Brain pericyte (primary cell): ENCODE measurements around the gene EFTUD2.
A peak's percentile ranks its signal among the peaks of the same experiment; 100 is the strongest.
"Not testable (repeated sequence)": the region's sequence is repeated elsewhere in the genome, so short reads cannot be mapped to it uniquely, and the experiment has no call there.

Experiments used
- DNase-seq: peaks from one replicate; pipeline ENCODE4 v3.0.0-alpha.2; 2012; ENCODE audit warnings: low read depth, low spot score

The EFTUD2 gene

DNA sequence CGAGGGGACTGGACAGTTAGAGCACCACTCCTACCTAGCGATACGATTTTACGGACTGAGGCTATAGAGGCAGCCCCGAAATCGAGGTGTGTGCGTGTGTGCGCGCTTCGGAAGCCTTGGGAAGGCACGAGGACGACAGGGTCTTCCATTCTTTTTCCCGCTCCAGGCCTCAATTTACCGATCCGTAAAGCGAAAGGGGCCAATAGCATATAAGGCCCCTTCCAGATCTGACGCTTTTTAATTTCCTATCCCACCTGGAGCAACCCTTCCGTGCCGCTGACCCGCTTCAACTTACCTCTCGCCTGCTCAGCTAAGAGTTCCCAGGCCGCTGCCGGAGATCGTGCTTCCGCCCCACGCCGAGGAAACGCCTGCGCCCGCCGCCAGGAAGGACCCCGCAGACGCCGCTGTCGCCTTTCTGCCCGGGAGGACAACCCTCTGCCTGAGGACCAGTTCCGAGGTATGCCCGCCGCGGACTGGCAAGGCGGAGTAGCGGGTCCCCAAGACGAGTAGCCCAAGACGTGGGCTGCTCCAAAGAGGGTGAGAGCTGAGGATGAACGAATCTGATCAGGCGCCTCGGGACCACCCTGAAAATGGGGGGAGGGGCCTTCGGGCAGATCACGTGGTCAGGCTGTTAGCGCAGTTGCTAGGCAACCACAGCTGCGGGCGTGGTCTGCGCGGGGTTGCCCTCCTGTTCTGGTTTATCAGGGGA, at the start of gene EFTUD2:
Gene EFTUD2 (minus strand): TSS at position 372 of the 709 bp plus-strand sequence. CDS start 4,924 bp downstream, outside the sequence.
- peak; percentile 79 for DNase-seq

DNA sequence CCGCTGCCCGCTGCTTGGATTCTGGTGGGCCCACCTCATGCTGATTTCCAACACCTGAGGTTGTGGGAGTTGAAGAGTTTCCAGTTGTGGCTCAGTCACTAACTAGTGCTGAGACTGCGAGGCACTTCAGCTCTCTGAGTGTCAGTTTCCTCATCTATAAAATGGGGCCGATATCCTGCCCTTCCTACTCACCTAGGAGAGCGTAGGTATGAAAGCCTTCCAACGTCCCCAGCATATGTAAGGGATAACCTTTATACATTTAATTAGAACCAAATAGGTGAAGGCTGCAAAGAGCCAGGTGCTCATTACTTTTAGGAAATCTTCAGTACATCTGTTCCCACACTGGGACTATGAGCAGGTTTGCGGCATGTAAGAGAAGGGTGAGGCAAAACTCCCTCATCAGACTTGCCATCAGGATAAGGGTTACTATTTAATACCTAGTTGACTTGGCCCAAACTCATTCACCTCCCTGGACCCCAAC, 49.1 kb upstream of the EFTUD2 start:
- no peak for DNase-seq

DNA sequence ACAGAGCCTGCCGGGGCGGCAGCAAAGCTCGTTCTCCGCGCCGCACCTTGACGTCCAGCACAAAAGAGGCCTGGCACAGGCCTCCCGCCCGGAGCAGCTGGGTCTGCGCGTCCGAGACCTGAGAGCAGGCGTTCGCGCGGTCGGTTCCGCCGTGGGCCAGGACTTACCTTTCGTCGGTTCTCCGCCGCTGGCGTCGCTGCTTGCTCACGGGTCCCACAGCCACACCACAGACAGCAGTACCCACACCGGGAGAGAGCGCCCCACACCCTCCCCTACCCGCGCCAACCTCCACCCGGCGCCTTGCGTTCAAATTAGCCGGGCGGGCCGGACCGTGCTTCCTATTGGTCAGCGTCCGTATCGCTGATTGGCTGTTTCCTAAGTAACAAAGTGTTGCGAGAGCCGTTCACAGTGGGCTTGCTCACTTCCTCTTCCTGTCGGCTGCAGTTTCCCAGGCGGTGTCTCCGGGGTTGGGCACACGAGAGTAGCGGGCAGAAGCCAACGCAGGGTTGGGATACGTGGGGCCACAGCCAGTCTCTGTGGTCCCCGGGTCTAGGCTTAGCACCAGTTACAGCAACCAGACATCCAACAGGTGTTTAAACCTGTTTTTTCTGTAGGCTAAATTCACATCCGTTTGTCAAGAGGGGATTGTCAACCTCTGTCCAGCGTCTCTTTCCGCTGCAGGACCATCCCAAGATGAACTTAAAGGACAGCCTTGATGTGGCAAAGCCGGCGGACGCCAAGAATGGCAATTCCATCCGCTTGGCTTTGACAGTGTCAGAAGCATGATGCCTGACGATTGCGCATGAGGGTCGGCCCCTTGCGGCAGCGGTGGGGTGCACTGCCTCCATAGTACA, 48.4 kb upstream of the EFTUD2 start, which contains the start of gene KIF18B:
Gene KIF18B (minus strand): TSS at position 313 of the 854 bp plus-strand sequence. CDS start 11,429 bp downstream, outside the sequence.
- peak; percentile 67 for DNase-seq

DNA sequence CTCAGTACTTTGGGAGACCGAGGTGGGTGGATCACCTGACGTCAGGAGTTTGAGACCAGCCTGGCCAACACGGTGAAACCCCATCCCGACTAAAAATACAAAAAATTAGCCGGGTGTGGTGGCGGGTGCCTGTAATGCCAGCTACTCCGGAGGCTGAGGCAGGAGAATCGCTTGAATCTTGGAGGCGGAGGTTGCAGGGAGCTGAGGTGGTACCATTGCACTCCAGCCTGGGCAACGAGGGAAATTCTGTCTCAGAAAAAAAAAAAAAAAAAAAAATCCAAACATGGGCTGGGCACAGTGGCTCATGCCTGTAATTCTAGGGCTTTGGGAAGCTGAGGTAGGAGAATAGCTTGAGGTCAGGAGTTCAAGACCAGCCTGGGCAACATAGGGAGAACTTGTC, 46.4 kb upstream of the EFTUD2 start:
- not testable (repeated sequence) for DNase-seq

DNA sequence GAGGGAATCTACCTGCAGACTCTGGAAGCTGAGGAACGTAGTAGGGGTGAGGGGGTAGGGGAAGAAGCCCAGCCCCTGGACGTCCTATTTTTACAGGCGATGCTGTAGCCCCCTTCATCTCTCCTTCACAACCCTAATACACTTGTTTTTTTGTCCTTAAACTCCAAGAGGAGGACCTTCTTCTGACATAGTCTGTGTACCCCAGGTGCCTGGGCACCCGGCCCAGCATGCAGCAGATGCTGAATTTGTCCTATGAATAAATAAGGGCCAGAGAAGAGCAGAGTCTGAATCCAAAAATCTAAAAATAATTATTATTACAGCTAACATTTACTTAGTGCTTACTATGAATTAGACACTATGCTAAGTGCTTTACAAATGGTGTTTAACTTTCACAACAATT, 43.2 kb upstream of the EFTUD2 start:
- DNase-seq = no peak

DNA sequence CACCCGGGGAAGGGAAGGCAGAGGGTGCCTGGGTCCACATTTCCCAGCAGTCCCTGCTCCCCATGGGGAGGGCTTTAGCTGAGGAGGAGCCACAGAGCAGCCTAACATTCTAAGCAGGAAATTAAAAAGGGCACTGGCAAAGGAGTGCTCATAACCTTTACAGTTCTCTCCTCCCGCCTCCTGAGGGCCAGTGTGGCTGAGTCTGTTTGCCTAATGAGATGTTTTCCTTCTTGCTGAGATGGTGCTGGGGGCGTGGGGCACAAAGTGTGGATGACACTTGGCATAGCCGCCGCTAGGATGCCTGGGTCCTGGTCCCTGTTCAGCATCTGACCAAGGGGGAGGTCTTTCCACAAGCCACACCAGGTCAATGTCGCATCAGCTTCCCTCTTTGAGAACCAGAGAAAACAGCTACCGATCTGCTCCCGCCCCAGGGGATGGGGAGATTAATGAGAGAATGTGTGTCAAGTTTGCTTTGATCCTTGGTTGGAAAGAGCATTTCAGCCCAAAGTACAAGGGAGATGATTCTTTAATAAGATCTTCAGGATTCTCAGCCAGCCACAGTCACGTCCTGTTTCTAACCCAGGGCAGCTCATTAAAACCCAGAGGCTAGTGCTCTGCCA, 42.6 kb upstream of the EFTUD2 start:
- DNase-seq = no peak

DNA sequence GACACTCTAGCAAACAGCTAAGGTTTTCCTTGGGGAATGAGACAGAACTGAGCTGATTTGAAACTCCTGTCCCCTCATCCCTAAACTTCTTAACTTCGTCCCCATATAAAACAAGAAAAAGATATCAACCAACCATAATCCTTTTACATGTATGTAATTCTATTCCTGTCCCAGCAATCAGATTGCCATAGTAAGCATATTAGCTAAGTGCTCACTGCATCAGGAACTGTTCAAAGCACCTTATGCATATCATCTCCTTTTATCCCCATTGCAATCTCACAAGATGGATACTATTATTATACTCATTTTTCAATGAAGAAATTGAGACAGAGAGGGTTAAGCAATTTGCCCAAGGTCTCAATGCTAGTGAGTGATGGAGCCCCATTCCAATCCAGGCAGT, 41.5 kb upstream of the EFTUD2 start:
- DNase-seq = no peak

DNA sequence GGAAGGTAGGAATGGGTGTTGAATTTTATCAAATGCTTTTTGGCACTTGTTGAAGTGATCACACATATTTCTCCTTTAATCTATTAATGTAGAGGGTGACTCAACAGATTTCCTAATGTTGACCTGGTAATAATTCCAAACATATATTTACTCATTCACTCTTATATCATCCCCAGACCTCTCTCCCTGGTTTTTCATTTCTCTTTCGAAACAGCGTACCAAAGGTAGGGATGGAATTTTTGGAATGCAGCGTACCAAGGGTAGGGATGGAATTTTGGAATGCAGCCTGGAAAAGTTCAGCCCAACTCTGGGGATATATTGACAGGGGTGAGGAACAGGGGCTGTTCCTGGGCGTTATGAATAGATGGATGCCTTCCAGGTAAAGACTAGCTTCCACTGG, 41.1 kb upstream of the EFTUD2 start:
- no peak for DNase-seq

DNA sequence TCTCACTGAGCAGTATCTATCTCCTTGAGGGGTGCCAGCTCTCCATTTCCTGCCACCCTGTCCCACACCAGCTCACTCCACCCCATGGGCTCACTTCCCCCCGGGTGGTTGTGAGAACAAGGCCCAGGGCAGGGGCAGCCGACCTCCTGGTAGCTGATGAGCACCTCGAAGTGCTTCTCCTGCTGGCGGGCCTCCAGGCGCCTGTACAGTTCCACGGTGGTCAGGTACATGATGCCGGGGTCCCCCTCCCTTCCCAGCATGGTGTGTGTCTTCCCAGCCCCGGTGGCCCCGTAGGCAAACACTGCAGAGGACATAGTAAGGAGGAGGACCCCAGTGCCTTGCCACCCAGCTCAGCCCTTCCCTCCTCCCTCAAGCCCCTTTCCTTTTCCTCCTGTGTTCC, 35.9 kb upstream of the EFTUD2 start:
- no peak for DNase-seq

DNA sequence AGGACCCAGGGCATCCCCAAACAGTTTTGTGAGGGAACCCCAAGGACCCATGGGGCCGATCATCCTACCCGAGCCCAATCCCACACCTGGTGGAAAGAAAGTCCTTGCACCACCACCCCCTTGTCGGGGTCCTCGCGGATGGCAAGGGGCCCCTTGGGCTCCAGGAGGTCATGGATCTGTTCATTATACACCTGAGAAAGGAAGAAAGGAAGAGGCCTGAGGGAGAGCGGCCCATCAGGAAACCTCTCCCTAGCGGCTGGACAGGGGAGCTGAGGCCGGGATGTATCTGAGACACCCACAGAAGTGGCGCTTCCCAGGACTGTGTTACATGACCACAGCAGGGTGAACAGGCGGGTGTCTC, 35.5 kb upstream of the EFTUD2 start:
- no peak for DNase-seq

DNA sequence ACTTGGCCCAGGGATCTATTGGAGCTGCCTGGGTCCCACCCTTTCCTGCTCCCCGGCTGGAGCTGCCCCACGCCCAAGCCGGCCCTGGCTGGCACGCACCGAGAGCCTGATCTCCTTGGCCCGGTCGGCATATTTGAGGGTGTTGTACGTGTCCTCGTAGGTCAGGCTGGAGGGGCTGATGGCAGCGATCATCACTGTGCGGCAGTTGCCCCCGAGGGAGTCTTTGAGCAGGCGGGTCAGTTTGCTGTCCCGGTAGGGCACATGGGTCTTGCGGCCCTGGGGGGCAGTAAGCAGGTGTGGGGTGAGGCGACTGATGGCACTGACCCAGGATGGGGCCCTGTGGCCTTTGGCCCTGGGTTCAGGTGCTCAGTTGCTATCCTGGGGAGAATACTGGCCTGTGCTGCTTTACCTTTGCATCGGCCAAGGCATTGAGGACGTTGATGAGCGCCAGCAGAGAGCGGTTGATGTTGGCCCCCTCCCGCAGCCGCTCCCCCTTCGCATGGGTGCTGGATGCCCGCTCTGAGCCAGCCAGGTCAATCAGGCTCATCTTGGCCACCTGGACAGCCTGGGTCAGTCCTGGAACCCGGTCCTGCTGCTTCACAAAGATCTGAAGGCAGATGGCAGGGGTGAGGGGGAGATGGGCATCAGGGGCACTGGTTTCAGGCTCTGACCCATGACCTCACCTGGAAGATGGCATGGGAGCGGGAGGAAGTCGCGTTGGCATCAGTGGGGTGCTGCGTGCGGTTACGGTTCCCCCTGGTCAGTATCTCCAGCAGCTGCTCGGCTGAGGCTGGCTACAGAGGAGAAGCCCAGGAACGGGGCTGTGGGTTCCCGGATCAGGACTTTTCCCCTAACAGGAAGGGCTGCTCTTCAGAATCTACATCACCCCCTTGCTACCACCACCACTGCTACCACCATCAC, 34.8 kb upstream of the EFTUD2 start:
- no peak for DNase-seq

DNA sequence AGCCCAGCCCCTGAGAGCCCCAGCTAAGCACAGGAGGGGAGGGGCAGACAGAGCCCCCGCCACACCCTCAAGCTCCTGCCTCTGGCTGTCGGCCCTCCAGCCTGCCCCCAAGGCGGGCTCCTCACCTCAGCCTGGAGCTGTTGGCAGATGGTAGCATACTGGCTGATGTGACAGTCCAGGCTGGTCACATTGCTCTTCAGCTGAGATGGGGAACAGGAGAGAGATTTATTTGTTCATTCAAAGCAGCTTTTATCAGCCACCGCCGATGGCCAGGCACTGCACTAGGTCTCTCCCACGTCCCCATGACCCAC, 33.5 kb upstream of the EFTUD2 start:
- DNase-seq = no peak

DNA sequence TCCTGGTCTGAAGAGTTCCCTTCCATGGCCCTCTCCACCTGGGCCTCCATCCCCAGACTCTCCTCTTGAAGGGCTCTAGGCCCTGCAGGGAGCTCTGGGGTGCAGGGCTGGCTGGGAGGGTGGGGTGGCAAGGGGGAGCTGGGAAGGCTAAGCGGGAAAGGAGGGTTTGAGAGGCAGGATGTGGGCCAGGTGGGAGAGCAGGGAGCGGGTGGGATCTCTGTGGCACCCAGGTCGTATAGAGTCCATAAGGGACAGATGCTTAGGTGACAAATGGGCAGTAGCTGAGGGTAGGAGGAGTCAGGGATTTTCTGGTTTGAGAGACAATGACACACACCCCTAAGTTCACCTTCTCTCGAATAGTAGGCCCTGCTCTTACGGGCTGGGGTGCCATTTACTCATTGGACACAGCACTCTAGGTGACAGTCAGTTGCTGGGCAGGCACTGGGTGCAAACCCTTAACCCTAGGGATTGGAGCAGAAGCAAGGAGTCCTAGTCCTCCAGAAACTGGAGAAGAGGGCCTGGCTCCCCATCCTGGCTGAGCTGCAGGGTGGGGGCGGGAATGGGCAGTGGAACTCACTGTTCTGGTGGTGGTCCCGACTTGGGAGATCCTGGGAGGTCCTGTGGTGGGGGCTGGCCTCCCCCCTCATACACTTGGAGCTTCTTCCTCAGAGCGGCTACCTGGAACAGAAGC, 33.0 kb upstream of the EFTUD2 start:
- no peak for DNase-seq

DNA sequence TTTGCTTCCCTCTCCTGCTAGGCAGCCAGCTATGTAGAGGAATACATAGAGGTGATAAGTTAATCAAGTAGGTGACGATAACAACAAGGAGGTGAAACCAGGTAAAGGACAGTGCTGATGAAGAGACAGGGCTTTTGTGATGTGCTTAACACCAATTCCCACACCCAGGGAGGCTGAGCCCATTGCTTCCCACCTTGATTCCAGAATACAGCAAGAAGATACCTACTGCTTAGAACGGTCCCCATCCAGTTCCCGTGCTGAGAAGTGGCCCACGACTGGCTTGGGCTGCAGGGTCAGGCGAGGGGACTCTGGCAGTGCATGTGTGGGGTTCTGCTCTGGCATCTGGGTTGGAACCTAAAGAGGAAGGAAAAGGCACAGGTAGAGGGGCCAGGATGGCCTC, 32.1 kb upstream of the EFTUD2 start:
- DNase-seq = no peak

DNA sequence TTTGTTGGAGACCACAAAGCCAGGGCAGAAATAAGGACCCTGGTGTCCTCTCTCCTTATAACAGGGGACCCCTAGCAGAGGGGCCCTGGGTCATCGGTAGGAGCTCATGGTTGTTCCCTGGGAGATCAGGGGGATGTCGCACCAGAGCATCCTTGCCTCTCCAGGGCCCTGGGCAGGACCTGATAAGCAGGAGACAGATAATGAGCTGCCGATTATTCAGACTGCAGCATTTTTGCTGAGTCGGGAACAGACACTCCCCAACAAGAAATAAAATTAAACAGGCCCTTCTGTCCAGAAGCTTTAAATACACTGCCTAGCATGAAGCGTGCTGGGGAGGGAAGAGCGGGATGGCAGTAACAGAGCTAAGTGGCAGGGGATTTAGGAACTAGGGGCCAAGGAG, 31.4 kb upstream of the EFTUD2 start:
- no peak for DNase-seq

DNA sequence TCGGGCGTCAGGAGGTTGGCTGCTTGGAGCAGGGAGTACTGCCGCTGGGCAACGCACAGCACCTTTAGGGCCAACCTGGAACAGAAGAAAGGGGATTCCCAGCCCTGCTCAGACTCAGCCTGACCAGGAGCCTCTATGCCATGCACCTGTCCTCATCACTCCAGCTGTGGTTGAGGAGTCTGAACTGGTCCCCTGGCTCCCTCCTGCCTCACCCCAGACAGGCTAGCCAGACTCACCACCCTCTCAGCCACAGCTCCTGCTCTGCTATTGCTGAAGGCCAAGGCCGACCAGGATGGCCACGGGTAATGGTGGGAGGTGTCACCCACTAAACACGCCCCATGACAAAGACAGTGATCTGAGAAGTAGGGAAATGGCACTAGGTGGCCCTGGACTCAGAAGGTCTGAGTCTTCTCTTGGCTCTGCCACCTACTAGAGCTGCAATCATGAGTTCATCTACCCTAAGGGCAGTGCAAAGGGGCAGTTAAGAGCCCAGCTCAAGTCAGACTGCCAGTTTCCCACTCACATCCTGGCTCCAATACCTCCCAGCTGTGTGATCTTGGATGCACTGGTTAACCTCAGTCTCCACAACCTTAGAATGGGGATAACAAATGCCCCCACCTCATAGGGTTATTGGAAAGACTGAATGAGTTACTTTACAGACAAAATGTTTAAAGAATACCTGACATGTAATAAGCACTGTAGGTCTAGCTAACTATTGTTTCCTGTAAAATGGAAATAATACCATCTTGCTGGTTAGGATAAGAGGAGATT, 29.9 kb upstream of the EFTUD2 start:
- no peak for DNase-seq

DNA sequence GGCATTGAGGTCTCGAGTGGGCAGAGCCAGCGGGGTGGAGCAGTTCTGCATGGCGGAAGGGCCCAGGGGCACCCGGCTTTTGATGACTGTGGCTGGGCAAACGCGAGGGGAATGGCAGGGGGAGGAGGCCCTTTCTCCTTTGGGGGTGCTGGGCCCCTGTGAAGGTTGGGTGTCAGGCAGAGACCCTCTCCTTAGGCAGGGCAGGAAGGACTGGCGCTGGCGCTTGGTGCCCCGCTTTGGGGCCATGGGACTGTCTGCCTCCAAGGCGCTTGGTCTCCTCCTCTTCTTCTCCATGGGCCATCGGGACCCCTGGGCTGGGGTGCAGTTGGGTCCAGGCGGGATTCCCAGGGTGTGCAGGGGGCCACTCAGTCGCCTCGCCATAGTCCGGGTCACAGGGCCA, 28.9 kb upstream of the EFTUD2 start:
- DNase-seq = no peak

DNA sequence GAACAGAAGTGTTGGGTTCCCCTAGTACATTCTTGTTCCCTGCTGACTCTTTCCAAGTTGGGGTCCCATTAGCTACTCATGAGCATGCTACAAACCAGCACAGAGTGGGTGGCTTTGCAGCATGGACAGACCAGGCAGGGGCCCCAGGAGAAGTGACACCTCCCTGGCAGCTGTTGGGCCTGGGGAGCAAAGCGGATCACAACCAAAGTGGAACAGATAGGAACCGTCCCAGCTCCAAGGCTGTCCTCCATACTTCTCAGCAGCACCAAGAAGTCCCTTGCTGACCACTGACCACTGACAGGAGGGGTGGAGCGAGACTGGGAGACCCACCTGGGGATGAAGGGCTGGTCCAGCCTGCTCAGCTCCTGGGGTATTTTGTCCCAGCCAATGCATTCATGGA, 28.5 kb upstream of the EFTUD2 start:
- DNase-seq = no peak

DNA sequence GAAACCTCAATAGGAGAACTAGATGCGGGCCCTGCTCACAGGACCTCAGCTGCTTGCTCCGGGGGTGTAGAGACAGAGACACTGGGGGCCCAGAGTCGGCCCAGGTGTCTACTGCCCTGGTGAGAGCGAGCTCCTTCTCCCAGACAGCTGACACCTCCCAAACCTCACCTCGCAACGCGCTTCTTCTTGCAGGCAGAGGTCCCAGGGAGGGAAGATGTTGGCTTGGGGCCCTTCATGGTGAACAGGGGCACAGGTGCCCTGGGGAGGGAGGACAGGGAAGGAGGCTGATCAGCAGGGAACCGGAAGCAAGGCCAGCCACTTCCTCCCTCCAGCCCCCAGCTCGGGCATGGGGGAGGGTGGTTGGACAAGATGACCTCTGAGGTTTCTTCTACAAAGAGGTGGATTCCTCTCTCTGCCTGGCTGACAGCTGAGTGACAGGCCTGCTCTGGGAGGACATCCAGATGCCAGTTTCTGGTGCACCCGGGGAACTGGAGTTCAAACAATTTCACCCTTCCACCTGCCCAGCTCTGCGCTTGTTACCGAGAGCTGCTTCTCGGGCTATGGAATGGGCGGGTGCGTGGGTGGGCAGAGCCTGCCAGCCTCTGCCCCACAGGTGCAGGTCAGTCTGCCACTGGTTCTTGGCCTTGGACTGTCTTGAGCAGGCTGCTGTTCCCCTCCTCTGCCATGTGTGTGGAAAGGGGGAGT, 27.7 kb upstream of the EFTUD2 start:
- DNase-seq = no peak
